Measurements from ENCODE around the gene NTPCR.
"Not testable (repeated sequence)": the region's sequence is repeated elsewhere in the genome, so short reads cannot be mapped to it uniquely, and the experiment has no call there.

The NTPCR gene

GRCh38 chr1:232983375-232983774 lies 33.0 kb downstream of the NTPCR start:
- in situ Hi-C loops (cut with MboI; ENCODE audit: low sequenced_read_pairs): no loop called here

- in situ Hi-C loops (cut with MboI; ENCODE audit: low sequenced_read_pairs): no loop called here
Measured at GRCh38 chr1:232983817-232984567, 33.6 kb downstream of the NTPCR start.

GRCh38 chr1:232984577-232985425 lies 34.4 kb downstream of the NTPCR start:
- in situ Hi-C loops (cut with MboI; ENCODE audit: low sequenced_read_pairs): no loop called here

GRCh38 chr1:232985882-232986526 lies 35.6 kb downstream of the NTPCR start:
- in situ Hi-C loops (cut with MboI; ENCODE audit: low sequenced_read_pairs): no loop called here

- in situ Hi-C loops (cut with MboI; ENCODE audit: low sequenced_read_pairs): no loop called here
Measured at GRCh38 chr1:232986527-232986922, 36.1 kb downstream of the NTPCR start.

- in situ Hi-C loops (cut with MboI; ENCODE audit: low sequenced_read_pairs): no loop called here
Measured at GRCh38 chr1:232987046-232987773, 36.8 kb downstream of the NTPCR start.

GRCh38 chr1:232987774-232988140 lies 37.3 kb downstream of the NTPCR start:
- in situ Hi-C loops (cut with MboI; ENCODE audit: low sequenced_read_pairs): no loop called here

- in situ Hi-C loops (cut with MboI; ENCODE audit: low sequenced_read_pairs): no loop called here
Measured at GRCh38 chr1:232988572-232989040, 38.2 kb downstream of the NTPCR start.

GRCh38 chr1:232990176-232991128 lies 40.0 kb downstream of the NTPCR start:
- in situ Hi-C loops (cut with MboI; ENCODE audit: low sequenced_read_pairs): no loop called here

GRCh38 chr1:232991238-232991637 lies 40.8 kb downstream of the NTPCR start:
- in situ Hi-C loops (cut with MboI; ENCODE audit: low sequenced_read_pairs): no loop called here

- in situ Hi-C loops (cut with MboI; ENCODE audit: low sequenced_read_pairs): no loop called here
Measured at GRCh38 chr1:232992227-232992626, 41.8 kb downstream of the NTPCR start.

GRCh38 chr1:232993555-232993954 lies 43.1 kb downstream of the NTPCR start:
- in situ Hi-C loops (cut with MboI; ENCODE audit: low sequenced_read_pairs): no loop called here

- in situ Hi-C loops (cut with MboI; ENCODE audit: low sequenced_read_pairs): no loop called here
Measured at GRCh38 chr1:232995189-232995588, 44.8 kb downstream of the NTPCR start.

GRCh38 chr1:232996143-232996542 lies 45.7 kb downstream of the NTPCR start:
- in situ Hi-C loops (cut with MboI; ENCODE audit: low sequenced_read_pairs): no loop called here

- in situ Hi-C loops (cut with MboI; ENCODE audit: low sequenced_read_pairs): no loop called here
Measured at GRCh38 chr1:232998138-232998537, 47.7 kb downstream of the NTPCR start.

GRCh38 chr1:232998646-232999045 lies 48.2 kb downstream of the NTPCR start:
- in situ Hi-C loops (cut with MboI; ENCODE audit: low sequenced_read_pairs): no loop called here

GRCh38 chr1:232999956-233000625 lies 49.7 kb downstream of the NTPCR start:
- in situ Hi-C loops (cut with MboI; ENCODE audit: low sequenced_read_pairs): no loop called here

GRCh38 chr1:233003638-233004037 lies 53.2 kb downstream of the NTPCR start:
- in situ Hi-C loops (cut with MboI; ENCODE audit: low sequenced_read_pairs): not testable (repeated sequence)

GRCh38 chr1:233004451-233004850 lies 54.0 kb downstream of the NTPCR start:
- in situ Hi-C loops (cut with MboI; ENCODE audit: low sequenced_read_pairs): no loop called here
